Tibial artery (tissue), 4 donors: ENCODE measurements around the gene AHI1.

Experiments
- DNase-seq, 2 donors: peaks; one replicate each; pipeline ENCODE4 v3.0.0-alpha.2; 2019
- H3K27ac ChIP-seq, 2 donors: fragments of 200-600 bp; sonication (generic) in 1 of 2; 1 replicate in 1 of 2; 2 replicates in 1 of 2; pipeline ENCODE4 v1.5.1; 2018 to 2019; ENCODE audit warnings: mild to moderate bottlenecking in 1 of 2
- H3K27me3 ChIP-seq, 2 donors: fragments of 200-600 bp; sonication (generic) in 1 of 2; one replicate each; pipeline versions ENCODE4 v1.5.1 to v1.6.0; 2016 to 2019
- H3K36me3 ChIP-seq, 3 donors: fragments of 200-600 bp; sonication (generic) in 2 of 3; one replicate each; pipeline ENCODE4 v1.5.1; 2016 to 2019; ENCODE audit warnings: mild to moderate bottlenecking in 2 of 3
- H3K4me1 ChIP-seq, 4 donors: fragments of 200-600 bp; sonication (generic) in 2 of 4; 1 replicate in 3 of 4; 2 replicates in 1 of 4; pipeline ENCODE4 v1.5.1; 2016 to 2019
- H3K4me3 ChIP-seq, 2 donors: fragments of 200-600 bp; sonication (generic) in 1 of 2; 1 replicate in 1 of 2; 2 replicates in 1 of 2; pipeline ENCODE4 v1.5.1; 2018 to 2019; ENCODE audit warnings: mild to moderate bottlenecking in 2 of 2
- H3K9me3 ChIP-seq, 3 donors: fragments of 200-600 bp; sonication (generic) in 1 of 3; one replicate each; pipeline ENCODE4 v1.5.1; 2016 to 2019
- intact Hi-C: fragments of 100-400 bp; cut with DNase I; formaldehyde crosslinking; loops from one replicate; pipeline ENCODE4 v1.15.0; 2023; ENCODE audit warnings: low total_unique reads
- TF ChIP-seq, protein P1 (sequence below), 2 experiments: fragments of 200-600 bp in 1 of 2; fragments of 450-650 bp in 1 of 2; IDR thresholded peaks; one replicate each; pipeline ENCODE4 v1.5.1; 2017 to 2019; ENCODE audit warnings: antibody characterized with exemption in 2 of 2, mild to moderate bottlenecking in 1 of 2, moderate library complexity in 1 of 2

The AHI1 gene

DNA sequence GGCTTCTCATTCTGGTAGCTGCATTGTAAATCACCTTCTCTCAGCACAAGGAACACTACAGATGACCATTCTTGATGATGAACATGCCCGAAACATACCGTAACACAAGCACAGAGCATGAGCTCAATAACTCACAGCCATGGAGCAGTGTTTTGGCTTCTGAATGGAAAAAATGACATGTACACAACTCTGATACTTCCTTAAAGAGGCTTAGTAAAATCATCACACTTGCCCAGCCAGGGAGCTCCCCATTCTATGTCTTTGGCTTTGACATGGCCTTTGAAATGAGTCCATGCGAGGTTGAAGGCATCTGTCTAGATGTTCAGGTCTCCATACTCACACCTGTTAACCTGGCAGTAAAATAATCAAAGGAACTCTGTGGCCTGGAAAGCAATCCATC lies 228.8 kb downstream of the AHI1 start:
- H3K27ac ChIP-seq, result no peak overlapping the region
- intact Hi-C loops, result no loop called here
- H3K4me3 ChIP-seq, result no peak overlapping the region
- TF ChIP-seq, protein P1, sequence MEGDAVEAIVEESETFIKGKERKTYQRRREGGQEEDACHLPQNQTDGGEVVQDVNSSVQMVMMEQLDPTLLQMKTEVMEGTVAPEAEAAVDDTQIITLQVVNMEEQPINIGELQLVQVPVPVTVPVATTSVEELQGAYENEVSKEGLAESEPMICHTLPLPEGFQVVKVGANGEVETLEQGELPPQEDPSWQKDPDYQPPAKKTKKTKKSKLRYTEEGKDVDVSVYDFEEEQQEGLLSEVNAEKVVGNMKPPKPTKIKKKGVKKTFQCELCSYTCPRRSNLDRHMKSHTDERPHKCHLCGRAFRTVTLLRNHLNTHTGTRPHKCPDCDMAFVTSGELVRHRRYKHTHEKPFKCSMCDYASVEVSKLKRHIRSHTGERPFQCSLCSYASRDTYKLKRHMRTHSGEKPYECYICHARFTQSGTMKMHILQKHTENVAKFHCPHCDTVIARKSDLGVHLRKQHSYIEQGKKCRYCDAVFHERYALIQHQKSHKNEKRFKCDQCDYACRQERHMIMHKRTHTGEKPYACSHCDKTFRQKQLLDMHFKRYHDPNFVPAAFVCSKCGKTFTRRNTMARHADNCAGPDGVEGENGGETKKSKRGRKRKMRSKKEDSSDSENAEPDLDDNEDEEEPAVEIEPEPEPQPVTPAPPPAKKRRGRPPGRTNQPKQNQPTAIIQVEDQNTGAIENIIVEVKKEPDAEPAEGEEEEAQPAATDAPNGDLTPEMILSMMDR (IDR thresholded peaks at IDR 0.05), result no peak
- H3K36me3 ChIP-seq, result no peaks in the 10 kb centered on the region
- H3K27me3 ChIP-seq, result no peaks in the 10 kb centered on the region
- H3K4me1 ChIP-seq, result no peaks in the 10 kb centered on the region
- DNase-seq, result no peak
- no peaks in the 10 kb centered on the region for H3K9me3 ChIP-seq

DNA sequence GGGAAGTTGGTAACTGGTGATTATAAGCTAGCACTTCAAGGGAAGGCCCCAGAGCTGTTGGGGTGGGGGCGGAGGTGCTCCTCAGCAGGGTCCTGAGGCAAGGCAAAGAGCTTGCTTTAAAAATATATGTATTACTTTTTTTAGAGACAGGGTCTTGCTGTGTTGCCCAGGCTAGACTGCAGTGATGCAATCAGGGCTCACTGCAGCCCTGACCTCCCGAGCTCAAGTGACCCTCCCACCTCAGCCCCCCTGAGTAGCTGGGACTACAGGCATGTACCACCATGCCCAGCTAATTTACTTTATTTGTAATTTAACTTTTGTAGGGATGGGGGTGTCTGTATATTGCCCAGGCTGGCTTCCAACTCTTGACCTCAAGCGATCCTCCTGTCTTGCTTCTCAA lies 229.3 kb downstream of the AHI1 start:
- H3K27me3 ChIP-seq, result no peaks in the 10 kb centered on the region
- no peak for DNase-seq
- H3K4me1 ChIP-seq, result no peaks in the 10 kb centered on the region
- H3K9me3 ChIP-seq, result no peaks in the 10 kb centered on the region
- no peak overlapping the region for H3K27ac ChIP-seq
- H3K36me3 ChIP-seq, result no peaks in the 10 kb centered on the region
- intact Hi-C loops, result no loop called here
- TF ChIP-seq, protein P1 (IDR thresholded peaks at IDR 0.05), result no peak
- no peak overlapping the region for H3K4me3 ChIP-seq

DNA sequence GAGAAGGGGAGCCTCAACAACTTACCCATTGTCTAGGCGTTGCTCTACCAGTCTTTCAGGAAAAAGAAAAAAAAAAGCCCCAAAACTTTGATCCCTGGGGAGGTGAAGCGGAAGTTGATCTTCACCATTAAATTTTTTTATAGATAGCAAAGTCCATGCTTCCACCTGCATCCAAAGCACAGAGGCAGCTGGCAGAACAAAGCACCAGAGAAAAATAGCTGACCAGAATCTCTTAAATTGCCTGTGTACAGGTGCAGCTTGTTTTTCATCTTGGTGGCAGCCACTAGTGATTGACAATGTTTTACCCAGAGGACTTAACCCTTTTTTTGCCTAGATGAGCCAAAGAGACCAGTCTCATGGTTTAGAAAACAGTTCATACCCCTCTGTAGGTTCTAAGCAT lies 230.5 kb downstream of the AHI1 start:
- TF ChIP-seq, protein P1 (IDR thresholded peaks at IDR 0.05), result no peak
- no peaks in the 10 kb centered on the region for H3K9me3 ChIP-seq
- H3K27ac ChIP-seq, result no peak overlapping the region
- H3K36me3 ChIP-seq, result no peaks in the 10 kb centered on the region
- DNase-seq, result no peak
- no peaks in the 10 kb centered on the region for H3K4me1 ChIP-seq
- no peak overlapping the region for H3K4me3 ChIP-seq
- no peaks in the 10 kb centered on the region for H3K27me3 ChIP-seq
- intact Hi-C loops, result no loop called here

DNA sequence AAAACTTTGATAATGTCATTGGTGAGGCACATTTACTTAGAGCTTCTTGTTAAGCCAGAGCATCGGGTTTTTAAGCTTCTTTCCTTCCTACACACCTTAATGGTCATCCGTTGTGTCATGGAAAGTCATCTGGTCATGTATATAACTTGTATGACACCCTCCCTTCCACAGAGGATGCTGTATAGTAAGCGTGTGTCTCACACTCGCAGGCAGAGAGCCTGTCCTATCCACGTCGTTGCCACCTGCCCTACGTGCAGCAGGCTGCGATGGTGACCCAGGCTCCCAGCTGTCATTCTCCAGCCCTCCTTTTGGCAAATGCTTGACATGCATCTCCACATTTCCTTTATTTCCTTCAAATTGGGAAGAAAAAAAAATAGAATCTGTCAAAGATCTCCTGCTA lies 230.9 kb downstream of the AHI1 start:
- no peak overlapping the region for H3K27ac ChIP-seq
- intact Hi-C loops, result no loop called here
- TF ChIP-seq, protein P1 (IDR thresholded peaks at IDR 0.05), result no peak

DNA sequence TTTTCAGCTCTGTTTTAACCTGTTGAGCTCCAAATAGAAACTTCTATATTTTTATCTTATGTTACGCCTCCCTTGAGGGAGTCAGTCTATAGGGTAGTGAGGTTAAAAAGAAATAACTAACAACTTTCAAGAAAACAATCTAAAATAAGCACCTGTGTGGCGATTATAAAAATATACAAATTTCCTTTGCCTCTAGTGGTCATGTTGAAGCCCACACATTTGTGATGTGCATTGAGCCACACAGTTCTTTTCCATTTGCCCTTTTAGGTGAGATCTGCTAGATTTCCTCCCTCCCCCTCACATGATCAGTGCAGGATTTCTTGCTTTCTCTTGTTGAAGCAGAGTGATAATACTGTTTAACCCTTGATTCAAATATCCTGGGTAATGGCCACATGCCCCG lies 232.3 kb downstream of the AHI1 start:
- no peak overlapping the region for H3K27ac ChIP-seq
- H3K9me3 ChIP-seq, result no peaks in the 10 kb centered on the region
- no peak for DNase-seq
- H3K4me1 ChIP-seq, result no peaks in the 10 kb centered on the region
- H3K4me3 ChIP-seq, result no peak overlapping the region
- no peaks in the 10 kb centered on the region for H3K27me3 ChIP-seq
- H3K36me3 ChIP-seq, result no peaks in the 10 kb centered on the region
- intact Hi-C loops, result no loop called here
- TF ChIP-seq, protein P1 (IDR thresholded peaks at IDR 0.05), result no peak

More for the DNA sequence above, 230.9 kb downstream of the AHI1 start:
- Histone ChIP-seq H3K4me1 (no peaks in the 10 kb centered on the region), H3K9me3 (no peaks in the 10 kb centered on the region), H3K36me3 (no peaks in the 10 kb centered on the region), H3K4me3 (no peak overlapping the region), H3K27me3 (no peaks in the 10 kb centered on the region)
- no peak for DNase-seq
